ENCODE measurements around the gene FOXD1. TPM values are rescaled to one million over a fixed set of nuclear protein-coding genes. Genes with fewer than 3 reads are reported as not detected.

FOXD1 gene
- total and polyA plus RNA-seq, 2 donors (not counting 3 experiments of a cell fraction or from before 2014, with no cell fraction given) = 0.06 to 0.20 TPM

DNA sequence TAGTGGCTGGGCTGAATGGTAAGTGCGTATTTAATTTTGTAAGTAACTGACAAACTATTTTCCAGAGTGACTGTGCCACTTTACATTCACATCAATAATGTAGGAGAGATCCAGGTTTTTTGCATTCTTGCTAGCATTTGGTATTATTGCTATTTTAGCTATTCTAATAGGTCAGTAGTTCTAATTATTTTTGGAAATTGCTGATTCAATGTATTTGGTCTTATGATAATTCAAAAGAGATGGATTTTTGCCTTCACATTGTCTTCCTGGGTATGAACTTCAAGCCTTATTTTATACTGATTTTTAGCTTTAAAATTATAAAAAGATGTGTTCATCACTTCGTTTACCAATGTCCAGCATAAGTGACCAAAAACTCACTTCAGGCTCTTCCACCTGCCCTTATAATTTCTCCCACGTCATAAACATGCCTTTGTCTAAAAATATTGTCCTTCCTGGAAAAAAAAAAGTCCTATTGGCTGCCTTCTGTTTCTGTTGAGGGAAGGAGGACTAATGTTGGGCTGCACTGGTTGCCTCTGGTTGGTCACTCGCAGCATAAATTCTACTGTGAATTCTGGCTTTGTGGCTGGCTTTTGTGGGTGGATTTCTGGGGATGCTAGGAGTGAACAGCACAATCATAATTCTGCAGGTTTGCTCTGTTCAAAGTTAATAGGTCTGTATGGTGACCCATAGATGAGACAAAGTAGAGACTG lies 15.2 kb downstream of the FOXD1 start:
- BruUV-seq (replicated peaks) = no TSS peak
- no peaks in the 10 kb centered on the region for H3K79me2 ChIP-seq (ENCODE audit: control insufficient read depth, insufficient read depth, low read length)
- H3K9me3 ChIP-seq (replicated peaks; ENCODE audit: control insufficient read depth, insufficient read depth, low read length) = no peaks in the 10 kb centered on the region
- no peak overlapping the region for H2AFZ ChIP-seq (ENCODE audit: low read depth, low read length)
- dilution Hi-C loops (cut with MboI; ENCODE audit: extremely low pct_ligation_motif_present, low sequenced_read_pairs) (no loop called here), intact Hi-C loops (cut with micrococcal nuclease) (no loop called here)
- FAIRE-seq (no peak), DNase-seq (ENCODE audit: low read depth, low spot score) (no peak)
- H3K9me1 ChIP-seq (replicated peaks; ENCODE audit: control insufficient read depth, extremely low read depth, insufficient read depth, low read length) = no peaks in the 10 kb centered on the region
- TF ChIP-seq, protein P1, sequence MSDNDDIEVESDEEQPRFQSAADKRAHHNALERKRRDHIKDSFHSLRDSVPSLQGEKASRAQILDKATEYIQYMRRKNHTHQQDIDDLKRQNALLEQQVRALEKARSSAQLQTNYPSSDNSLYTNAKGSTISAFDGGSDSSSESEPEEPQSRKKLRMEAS (IDR thresholded peaks at IDR 0.05; ENCODE audit: insufficient read depth, insufficient read length) = no peak
- TF ChIP-seq, protein P2, sequence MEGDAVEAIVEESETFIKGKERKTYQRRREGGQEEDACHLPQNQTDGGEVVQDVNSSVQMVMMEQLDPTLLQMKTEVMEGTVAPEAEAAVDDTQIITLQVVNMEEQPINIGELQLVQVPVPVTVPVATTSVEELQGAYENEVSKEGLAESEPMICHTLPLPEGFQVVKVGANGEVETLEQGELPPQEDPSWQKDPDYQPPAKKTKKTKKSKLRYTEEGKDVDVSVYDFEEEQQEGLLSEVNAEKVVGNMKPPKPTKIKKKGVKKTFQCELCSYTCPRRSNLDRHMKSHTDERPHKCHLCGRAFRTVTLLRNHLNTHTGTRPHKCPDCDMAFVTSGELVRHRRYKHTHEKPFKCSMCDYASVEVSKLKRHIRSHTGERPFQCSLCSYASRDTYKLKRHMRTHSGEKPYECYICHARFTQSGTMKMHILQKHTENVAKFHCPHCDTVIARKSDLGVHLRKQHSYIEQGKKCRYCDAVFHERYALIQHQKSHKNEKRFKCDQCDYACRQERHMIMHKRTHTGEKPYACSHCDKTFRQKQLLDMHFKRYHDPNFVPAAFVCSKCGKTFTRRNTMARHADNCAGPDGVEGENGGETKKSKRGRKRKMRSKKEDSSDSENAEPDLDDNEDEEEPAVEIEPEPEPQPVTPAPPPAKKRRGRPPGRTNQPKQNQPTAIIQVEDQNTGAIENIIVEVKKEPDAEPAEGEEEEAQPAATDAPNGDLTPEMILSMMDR (IDR thresholded peaks at IDR 0.05; ENCODE audit: extremely low read depth in 1 of 2, insufficient read depth in 1 of 2, low read depth in 1 of 2, low read length in 2 of 2) = no peak
- no peak for TF ChIP-seq GATA2 (IDR thresholded peaks at IDR 0.05; ENCODE audit: insufficient read depth, insufficient read length, low read depth, low read length)
- TF ChIP-seq MYC (IDR thresholded peaks at IDR 0.05; ENCODE audit: low read depth, low read length) = no peak
- ChIA-PET POLR2A (no interaction called here), CTCF (interaction anchor here (1.0 to 2.0 kb wide), 6 partner anchors 8 to 217 kb away, joined by 3 to 11 read pairs (median 4); partner anchors contain the start of gene FOXD1)
- H3K9ac ChIP-seq (replicated peaks; ENCODE audit: extremely low read depth, insufficient read depth, low read length) = no peak overlapping the region
- peaks cover 6% of the 10 kb centered on the region for H3K4me1 ChIP-seq (ENCODE audit: control insufficient read depth, extremely low read depth, insufficient read depth, low read length)
- no peaks in the 10 kb centered on the region for H3K36me3 ChIP-seq (ENCODE audit: control insufficient read depth in 2 of 2, extremely low read depth in 1 of 2, insufficient read depth in 2 of 2, low read length in 2 of 2)
- H3K27me3 ChIP-seq (ENCODE audit: control insufficient read depth in 2 of 2, insufficient read depth in 2 of 2, low read length in 2 of 2) = peaks cover 73 to 92% of the 10 kb centered on the region in 2 experiments
- no peak overlapping the region for H3K27ac ChIP-seq (ENCODE audit: insufficient read depth, low read depth, low read length)
- H3K4me3 ChIP-seq (replicated peaks in 1 of 3; ENCODE audit: insufficient read depth in 1 of 3, low read depth in 1 of 3, low read length in 3 of 3) = no peak overlapping the region
- H4K20me1 ChIP-seq (replicated peaks; ENCODE audit: control insufficient read depth, extremely low read depth, insufficient read depth, low read length) = no peaks in the 10 kb centered on the region
- H3K4me2 ChIP-seq (ENCODE audit: insufficient read depth, low read length) = no peak overlapping the region
